HEK293 (cell line): Measurements from ENCODE around the gene SLMAP.
A peak's percentile ranks its signal among the peaks of the same experiment; 100 is the strongest.

Experiments used
- HIC1 ChIP-seq: fragments of 450-650 bp; formaldehyde crosslinking; IDR thresholded peaks from 2 replicates; pipeline ENCODE4 v1.5.1; 2016; ENCODE audit warnings: missing biosample characterization, missing genetic modification characterization
- INSM2 ChIP-seq: fragments of 450-650 bp; formaldehyde crosslinking; IDR thresholded peaks from 2 replicates; pipeline ENCODE4 v1.5.1; 2016; ENCODE audit warnings: missing biosample characterization, missing genetic modification characterization
- MZF1 ChIP-seq: fragments of 450-650 bp; formaldehyde crosslinking; IDR thresholded peaks from 2 replicates; pipeline ENCODE4 v1.5.1; 2017; ENCODE audit warnings: missing biosample characterization, missing genetic modification characterization, borderline replicate concordance
- OVOL3 ChIP-seq: fragments of 450-650 bp; formaldehyde crosslinking; IDR thresholded peaks from 2 replicates; pipeline ENCODE4 v1.5.1; 2016; ENCODE audit warnings: missing biosample characterization, missing genetic modification characterization
- ZBTB10 ChIP-seq: fragments of 450-650 bp; formaldehyde crosslinking; IDR thresholded peaks from 2 replicates; pipeline ENCODE4 v1.5.1; 2016; ENCODE audit warnings: missing biosample characterization, missing genetic modification characterization
- ZBTB48 ChIP-seq: fragments of 450-650 bp; formaldehyde crosslinking; IDR thresholded peaks from 2 replicates; pipeline ENCODE4 v1.5.1; 2016; ENCODE audit warnings: missing biosample characterization, missing genetic modification characterization
- ZBTB6 ChIP-seq: fragments of 450-650 bp; formaldehyde crosslinking; IDR thresholded peaks from 2 replicates; pipeline ENCODE4 v1.5.1; 2017; ENCODE audit warnings: missing biosample characterization, missing genetic modification characterization
- ZFP37 ChIP-seq: fragments of 450-650 bp; formaldehyde crosslinking; IDR thresholded peaks from 2 replicates; pipeline ENCODE4 v1.5.1; 2016; ENCODE audit warnings: missing biosample characterization, missing genetic modification characterization
- ZFP41 ChIP-seq: fragments of 450-650 bp; formaldehyde crosslinking; IDR thresholded peaks from 2 replicates; pipeline ENCODE4 v1.5.1; 2016; ENCODE audit warnings: missing biosample characterization, missing genetic modification characterization, borderline replicate concordance
- ZFP69B ChIP-seq: fragments of 450-650 bp; formaldehyde crosslinking; IDR thresholded peaks from 2 replicates; pipeline ENCODE4 v1.5.1; 2016; ENCODE audit warnings: missing biosample characterization, missing genetic modification characterization
- ZNF132 ChIP-seq: fragments of 450-650 bp; formaldehyde crosslinking; IDR thresholded peaks from 2 replicates; pipeline ENCODE4 v1.5.1; 2017; ENCODE audit warnings: missing biosample characterization, missing genetic modification characterization, borderline replicate concordance
- ZNF239 ChIP-seq: fragments of 450-650 bp; formaldehyde crosslinking; IDR thresholded peaks from 2 replicates; pipeline ENCODE4 v1.5.1; 2016; ENCODE audit warnings: missing biosample characterization, missing genetic modification characterization
- ZNF266 ChIP-seq: fragments of 450-650 bp; formaldehyde crosslinking; IDR thresholded peaks from 2 replicates; pipeline ENCODE4 v1.5.1; 2016; ENCODE audit warnings: missing biosample characterization, missing genetic modification characterization, low read depth
- ZNF311 ChIP-seq: fragments of 450-650 bp; formaldehyde crosslinking; IDR thresholded peaks from 2 replicates; pipeline ENCODE4 v1.5.1; 2017; ENCODE audit warnings: missing biosample characterization, missing genetic modification characterization, borderline replicate concordance
- ZNF391 ChIP-seq: fragments of 450-650 bp; formaldehyde crosslinking; IDR thresholded peaks from 2 replicates; pipeline ENCODE4 v1.5.1; 2016; ENCODE audit warnings: low read depth, missing biosample characterization, missing genetic modification characterization, borderline replicate concordance
- ZNF398 ChIP-seq: fragments of 450-650 bp; formaldehyde crosslinking; IDR thresholded peaks from 2 replicates; pipeline ENCODE4 v1.5.1; 2017; ENCODE audit warnings: missing biosample characterization, missing genetic modification characterization
- ZNF449 ChIP-seq: fragments of 450-650 bp; formaldehyde crosslinking; IDR thresholded peaks from 2 replicates; pipeline ENCODE4 v1.5.1; 2017; ENCODE audit warnings: missing biosample characterization, mild to moderate bottlenecking, missing genetic modification characterization, moderate library complexity
- ZNF510 ChIP-seq: fragments of 450-650 bp; formaldehyde crosslinking; IDR thresholded peaks from 2 replicates; pipeline ENCODE4 v1.5.1; 2018; ENCODE audit warnings: mild to moderate bottlenecking, missing genetic modification characterization, missing biosample characterization; ENCODE audit not compliant: insufficient replicate concordance
- ZNF580 ChIP-seq: fragments of 450-650 bp; formaldehyde crosslinking; IDR thresholded peaks from 2 replicates; pipeline ENCODE4 v1.5.1; 2016; ENCODE audit warnings: missing biosample characterization, missing genetic modification characterization
- ZNF585B ChIP-seq: fragments of 450-650 bp; formaldehyde crosslinking; IDR thresholded peaks from 2 replicates; pipeline ENCODE4 v1.5.1; 2016; ENCODE audit warnings: missing biosample characterization, missing genetic modification characterization
- ZNF658 ChIP-seq: fragments of 450-650 bp; formaldehyde crosslinking; IDR thresholded peaks from 2 replicates; pipeline ENCODE4; 2016; ENCODE audit warnings: missing biosample characterization, missing genetic modification characterization
- ZNF76 ChIP-seq: fragments of 450-650 bp; formaldehyde crosslinking; IDR thresholded peaks from 2 replicates; pipeline ENCODE4; 2016; ENCODE audit warnings: low read depth, missing biosample characterization, missing genetic modification characterization, borderline replicate concordance
- ZSCAN4 ChIP-seq: fragments of 450-650 bp; formaldehyde crosslinking; IDR thresholded peaks from 2 replicates; pipeline ENCODE4 v1.5.1; 2017; ENCODE audit warnings: missing biosample characterization, missing genetic modification characterization

Gene SLMAP

GRCh38 chr3:57755741-57756527 is at the start of gene SLMAP (continued):
- TF ChIP-seq ZNF398 (peak; percentile 86), ZBTB10 (tag by site-specific recombination) (peak; percentile 20; the same call in 1 of the 2 replicates), ZBTB48 (tag by site-specific recombination) (0 out of 2 replicates have a peak, but pooled peaks have one; percentile 3), ZNF266 (tag by site-specific recombination) (no peak), ZNF391 (tag by site-specific recombination) (peak; percentile 42; the same call in 1 of the 2 replicates), ZNF585B (tag by site-specific recombination) (no peak), HIC1 (tag by site-specific recombination) (peak; percentile 86), ZFP37 (0 out of 2 replicates have a peak, but pooled peaks have one; percentile 41), ZNF449 (no peak; the same call in 1 of the 2 replicates), ZNF239 (tag by site-specific recombination) (no peak), ZNF580 (peak; percentile 96), OVOL3 (tag by site-specific recombination) (peak; percentile 56), ZSCAN4 (tag by site-specific recombination) (no peak), ZBTB6 (tag by site-specific recombination) (0 out of 2 replicates have a peak, but pooled peaks have one; percentile 4), MZF1 (tag by site-specific recombination) (no peak), ZFP41 (tag by site-specific recombination) (no peak), INSM2 (tag by site-specific recombination) (peak; percentile 83), ZNF76 (peak; percentile 87), ZNF132 (tag by site-specific recombination) (no peak), ZNF510 (no peak), ZNF311 (tag by site-specific recombination) (no peak), ZFP69B (tag by site-specific recombination) (peak; percentile 80), ZNF658 (no peak)
